ENCODE results near the gene RAG2.

DNA sequence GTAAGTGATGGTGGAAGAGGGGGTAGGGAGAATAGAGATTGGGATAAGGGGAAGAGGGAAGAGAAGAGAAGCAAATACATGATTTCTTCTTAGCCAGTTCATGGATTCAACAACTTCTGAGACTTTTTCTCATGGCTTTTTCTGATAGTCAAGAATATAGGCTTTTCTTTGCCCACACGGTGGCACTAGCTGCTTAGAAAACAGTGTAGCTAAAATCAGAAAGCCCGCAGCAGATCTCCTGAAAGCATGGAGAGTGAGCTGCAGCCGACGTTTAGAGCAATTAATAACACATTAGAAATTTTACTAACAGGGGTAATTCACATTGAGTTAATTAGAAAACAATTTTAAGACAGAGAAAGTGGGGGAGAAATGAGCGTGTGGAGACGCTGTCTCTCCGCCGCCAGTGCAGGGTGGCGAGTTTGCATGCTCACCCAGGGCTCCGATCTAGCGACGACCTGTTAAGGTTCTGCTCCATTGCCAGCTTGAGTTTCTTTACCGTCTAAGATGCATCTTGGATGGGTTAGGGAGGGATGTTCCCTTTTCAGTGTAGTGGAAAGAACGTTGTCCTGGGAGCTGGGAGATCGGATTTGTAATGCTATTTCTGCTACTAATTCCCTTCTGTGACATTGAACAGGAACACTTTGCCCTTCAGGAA lies 33.5 kb downstream of the RAG2 start:
- TF ChIP-seq POLR2A (IDR thresholded peaks at IDR 0.05; ENCODE audit: low read depth, low read length): no peak
- TF ChIP-seq POLR2AphosphoS5 (IDR thresholded peaks at IDR 0.05; ENCODE audit: low read depth, low read length): no peak
- TF ChIP-seq SPI1 (IDR thresholded peaks at IDR 0.05; ENCODE audit: low read depth, low read length): no peak
- TF ChIP-seq PAX5 (IDR thresholded peaks at IDR 0.05; ENCODE audit: insufficient read depth, low read length, severe bottlenecking): no peak

All from GM12891 (cell line).